VCaP (cell line): ENCODE measurements around the gene LIMA1.
"Not testable (repeated sequence)": the region's sequence is repeated elsewhere in the genome, so short reads cannot be mapped to it uniquely, and the experiment has no call there.

Experiments
- H3K27ac ChIP-seq: fragments of 450-650 bp; 2 replicates; pipeline ENCODE4 v1.5.1; 2017
- TF ChIP-seq, protein P1 (sequence below): fragments of 450-650 bp; conservative IDR thresholded peaks from 2 replicates; pipeline ENCODE4 v1.5.1; 2017; ENCODE audit warnings: mild to moderate bottlenecking, moderate library complexity

The LIMA1 gene

DNA sequence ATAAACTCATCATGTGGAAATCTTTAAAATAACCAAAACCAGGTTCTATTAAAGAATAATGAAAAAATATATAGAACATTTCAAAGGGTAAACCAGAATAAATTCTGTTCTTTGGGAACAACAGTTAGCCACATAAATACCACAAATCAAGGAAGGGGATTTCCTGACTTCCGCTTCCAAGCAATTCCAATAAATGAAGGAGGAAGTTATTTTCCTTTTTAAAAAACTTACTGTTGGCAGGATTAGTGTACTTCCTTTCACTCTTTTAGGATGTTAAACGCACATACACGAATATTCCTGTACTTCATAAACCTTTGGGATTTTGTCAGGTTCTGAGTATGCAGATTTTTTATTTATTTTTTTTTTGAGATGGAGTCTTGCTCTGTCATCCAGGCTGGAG, 13.7 kb upstream of the LIMA1 start:
- 0 out of 2 replicates have a peak overlapping the region, but pooled peaks have one; percentile 13 for H3K27ac ChIP-seq
- TF ChIP-seq, protein P1, sequence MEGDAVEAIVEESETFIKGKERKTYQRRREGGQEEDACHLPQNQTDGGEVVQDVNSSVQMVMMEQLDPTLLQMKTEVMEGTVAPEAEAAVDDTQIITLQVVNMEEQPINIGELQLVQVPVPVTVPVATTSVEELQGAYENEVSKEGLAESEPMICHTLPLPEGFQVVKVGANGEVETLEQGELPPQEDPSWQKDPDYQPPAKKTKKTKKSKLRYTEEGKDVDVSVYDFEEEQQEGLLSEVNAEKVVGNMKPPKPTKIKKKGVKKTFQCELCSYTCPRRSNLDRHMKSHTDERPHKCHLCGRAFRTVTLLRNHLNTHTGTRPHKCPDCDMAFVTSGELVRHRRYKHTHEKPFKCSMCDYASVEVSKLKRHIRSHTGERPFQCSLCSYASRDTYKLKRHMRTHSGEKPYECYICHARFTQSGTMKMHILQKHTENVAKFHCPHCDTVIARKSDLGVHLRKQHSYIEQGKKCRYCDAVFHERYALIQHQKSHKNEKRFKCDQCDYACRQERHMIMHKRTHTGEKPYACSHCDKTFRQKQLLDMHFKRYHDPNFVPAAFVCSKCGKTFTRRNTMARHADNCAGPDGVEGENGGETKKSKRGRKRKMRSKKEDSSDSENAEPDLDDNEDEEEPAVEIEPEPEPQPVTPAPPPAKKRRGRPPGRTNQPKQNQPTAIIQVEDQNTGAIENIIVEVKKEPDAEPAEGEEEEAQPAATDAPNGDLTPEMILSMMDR, result no peak

DNA sequence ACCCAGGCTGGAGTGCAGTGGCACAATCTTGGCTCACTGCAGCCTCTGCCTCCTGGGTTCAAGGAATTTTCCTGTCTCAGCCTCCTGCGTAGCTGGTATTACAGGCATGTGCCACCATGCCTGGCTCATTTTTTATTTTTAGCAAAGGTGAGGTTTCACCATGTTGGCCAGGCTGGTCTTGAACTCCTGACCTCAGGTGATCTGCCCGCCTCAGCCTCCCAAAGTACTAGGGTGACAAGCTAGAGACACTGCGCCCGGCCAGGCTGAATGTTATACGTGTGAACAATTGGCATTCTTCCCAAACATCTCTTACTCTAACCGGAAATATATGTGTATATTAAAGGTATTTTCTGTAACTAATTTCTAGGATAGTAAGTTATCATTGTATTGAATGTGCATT, 13.2 kb upstream of the LIMA1 start:
- H3K27ac ChIP-seq, result no peak overlapping the region
- TF ChIP-seq, protein P1, result no peak

DNA sequence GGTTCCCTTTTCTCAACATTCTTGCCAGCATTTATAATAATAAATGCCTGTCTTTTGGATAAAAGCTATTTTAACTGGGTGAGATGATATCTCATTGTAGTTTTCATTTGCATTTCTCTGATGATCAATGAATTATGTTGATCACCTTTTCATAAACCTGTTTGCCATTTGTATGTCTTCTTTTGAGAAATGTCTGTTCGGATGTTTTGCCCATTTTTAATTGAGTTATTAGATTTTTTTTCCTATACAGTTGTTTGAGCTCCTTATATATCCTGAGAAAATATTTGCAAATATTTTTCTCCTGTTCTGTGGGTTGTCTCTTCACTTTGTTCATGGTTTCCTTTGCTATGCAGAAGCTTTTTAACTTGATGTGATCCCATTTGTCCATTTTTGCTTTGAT, 8.1 kb upstream of the LIMA1 start:
- TF ChIP-seq, protein P1, result no peak
- H3K27ac ChIP-seq, result no peak overlapping the region

DNA sequence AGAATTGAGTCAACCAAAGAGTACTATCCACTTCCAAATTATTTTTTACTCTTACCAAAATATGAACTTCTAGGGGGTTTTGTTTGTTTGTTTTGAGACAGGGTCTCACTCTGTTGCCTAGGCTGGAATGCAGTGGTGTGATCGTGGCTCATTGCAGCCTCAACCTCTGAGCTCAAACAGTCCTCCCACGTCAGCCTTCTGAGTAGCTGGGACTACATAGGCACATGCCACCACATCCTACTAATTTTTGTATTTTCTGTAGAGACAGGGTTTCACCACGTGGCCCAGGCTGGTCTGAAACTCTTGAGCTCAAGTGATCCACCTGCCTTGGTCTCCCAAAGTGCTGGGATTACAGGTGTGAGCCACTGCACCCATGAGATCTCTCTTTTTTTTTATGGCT, 7.4 kb upstream of the LIMA1 start:
- not testable (repeated sequence) for H3K27ac ChIP-seq

DNA sequence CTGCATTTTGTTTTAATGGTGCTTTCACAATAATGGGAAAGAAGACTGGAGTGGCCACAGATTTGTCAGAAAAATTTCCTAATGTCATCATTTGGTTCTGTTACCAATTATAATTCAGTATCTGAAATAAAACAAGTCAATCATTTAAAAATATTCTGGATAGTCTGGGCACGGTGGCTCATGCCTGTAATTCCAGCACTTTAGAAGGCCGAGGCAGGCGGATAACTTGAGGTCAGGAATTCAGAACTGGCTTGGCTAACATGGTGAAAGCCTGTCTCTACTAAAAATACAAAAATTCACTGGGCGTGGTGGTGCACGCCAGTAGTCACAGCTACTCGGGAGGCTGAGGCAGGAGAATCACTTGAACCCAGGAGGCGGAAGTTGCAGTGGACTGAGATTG, 4.0 kb upstream of the LIMA1 start:
- TF ChIP-seq, protein P1, result no peak
- H3K27ac ChIP-seq, result no peak overlapping the region

DNA sequence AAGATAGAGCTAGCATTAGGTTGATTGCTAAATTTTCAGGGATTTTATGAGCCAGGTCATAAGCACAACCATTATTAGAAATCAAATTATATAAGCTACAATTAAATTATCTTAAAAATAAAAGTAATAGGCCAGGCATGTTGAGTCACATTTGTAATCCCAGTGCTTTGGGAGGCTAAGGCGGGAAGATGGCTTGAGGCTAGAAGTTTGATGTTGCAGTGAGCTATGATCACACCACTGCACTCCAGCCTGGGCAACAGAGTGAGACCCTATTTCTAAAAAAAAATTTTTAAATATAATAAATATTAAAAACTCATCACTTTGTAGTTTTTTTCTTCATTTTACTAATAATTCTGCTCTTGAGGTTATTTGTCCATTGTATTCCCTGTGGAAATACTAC, 1.9 kb upstream of the LIMA1 start:
- H3K27ac ChIP-seq, result no peak overlapping the region
- TF ChIP-seq, protein P1, result no peak

DNA sequence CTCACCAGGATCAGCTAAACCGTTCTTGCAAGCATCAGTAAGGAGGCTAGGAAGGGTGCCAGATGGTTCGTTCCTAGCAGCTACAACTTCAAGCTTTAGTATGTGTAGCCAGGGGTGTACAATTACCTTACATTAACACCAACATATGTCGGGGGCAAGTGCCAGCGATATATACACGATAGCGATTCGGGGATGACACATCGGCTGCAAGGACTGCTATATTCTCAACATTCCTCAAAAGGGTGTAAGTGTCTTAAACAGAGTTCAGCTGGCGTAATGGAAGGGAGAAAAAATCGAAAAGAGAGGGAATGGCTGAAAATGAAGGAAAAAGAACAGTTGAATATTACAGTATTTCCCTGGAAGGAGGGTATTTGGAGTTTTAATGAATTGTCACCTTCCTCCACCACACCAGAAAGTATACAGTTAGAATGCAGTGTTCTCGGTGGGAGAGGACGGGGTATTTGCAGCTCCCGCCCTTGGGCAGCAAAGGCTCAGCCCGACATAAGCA, 545 bp downstream of the LIMA1 start:
- peak overlapping the region; percentile 85 for H3K27ac ChIP-seq

DNA sequence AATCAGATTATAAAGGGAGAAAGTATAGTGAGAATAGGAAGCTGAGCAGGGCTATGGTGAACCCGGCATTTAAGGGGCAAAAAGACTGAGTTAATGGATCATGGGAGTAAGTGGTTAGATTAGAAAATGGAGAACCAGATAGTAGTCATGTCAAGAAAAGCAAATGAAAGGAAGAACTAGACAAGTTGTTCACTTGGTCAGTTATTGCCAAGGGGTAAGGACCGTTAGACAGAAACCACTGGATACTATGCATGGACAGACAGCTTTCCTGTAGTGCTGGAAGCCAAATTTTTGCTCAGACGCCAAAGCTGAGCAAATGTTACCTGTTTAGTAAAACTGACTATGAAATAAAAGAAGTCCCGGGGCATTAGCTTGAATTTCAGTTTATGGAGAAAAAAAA, 3.8 kb downstream of the LIMA1 start:
- TF ChIP-seq, protein P1, result no peak
- H3K27ac ChIP-seq, result no peak overlapping the region

More for the DNA sequence above, 545 bp downstream of the LIMA1 start:
- TF ChIP-seq, protein P1, result no peak
